IMR-90 (cell line): ENCODE results near the gene TNFRSF21. TPM values are rescaled to one million over a fixed set of nuclear protein-coding genes. Genes with fewer than 3 reads are reported as not detected.

Source experiments
- ATAC-seq: fragments of 200-7000 bp; cut with Tn5 transposase; 2 replicates; pipeline ENCODE4 v1.9.1; 2020; ENCODE audit warnings: low read depth, mild to moderate bottlenecking, moderate library complexity
- BruUV-seq: library from RNA; stranded (reverse); fragments of 400-500 nt; replicated peaks from 2 replicates; lab custom pipeline; 2021; lab: Mats Ljungman, UMichigan
- CTCF ChIA-PET: fragments of 300-600 bp; formaldehyde crosslinking; extraction: SDS; loops from one replicate; lab custom pipeline; 2021; ENCODE audit warnings: antibody characterized with exemption; lab: Yijun Ruan, JAX
- POLR2A ChIA-PET: fragments of 300-600 bp; sonication (Branson Sonifier 250); formaldehyde crosslinking; loops from one replicate; lab custom pipeline; 2022; ENCODE audit warnings: antibody characterized with exemption; ENCODE audit not compliant: unreplicated experiment; lab: Charles Lee
- DNase-seq: peaks from one replicate; pipeline ENCODE4 v3.0.0; 2013
- H2AFZ ChIP-seq: replicated peaks from 2 replicates; pipeline ENCODE3; 2013; ENCODE audit warnings: low read length, mild to moderate bottlenecking; ENCODE audit not compliant: poor library complexity
- H2AK5ac ChIP-seq: 2 replicates; pipeline ENCODE4 v1.6.1; 2013; ENCODE audit warnings: low read depth, low read length, inconsistent platforms
- H2AK9ac ChIP-seq: replicated peaks from 2 replicates; pipeline ENCODE3; 2013; ENCODE audit warnings: mild to moderate bottlenecking, low read depth, low read length, moderate library complexity; ENCODE audit not compliant: poor library complexity
- H2BK120ac ChIP-seq: 2 replicates; pipeline ENCODE4 v1.6.1; 2013; ENCODE audit warnings: low read depth, low read length, inconsistent platforms
- H2BK15ac ChIP-seq: 3 replicates; pipeline ENCODE4 v1.6.1; 2013; ENCODE audit warnings: low read depth, low read length, inconsistent platforms
- H2BK20ac ChIP-seq: 2 replicates; pipeline ENCODE4 v1.6.1; 2013; ENCODE audit warnings: low read depth, mild to moderate bottlenecking, inconsistent platforms, low read length, moderate library complexity
- H2BK5ac ChIP-seq: 2 replicates; pipeline ENCODE4 v1.6.1; 2013; ENCODE audit warnings: mild to moderate bottlenecking, low read depth, low read length, inconsistent platforms; ENCODE audit not compliant: poor library complexity, severe bottlenecking
- H3K14ac ChIP-seq: replicated peaks from 2 replicates; pipeline ENCODE4 v1.6.1; 2013; ENCODE audit warnings: low read depth, low read length, inconsistent platforms
- H3K18ac ChIP-seq: 2 replicates; pipeline ENCODE4 v1.6.1; 2013; ENCODE audit warnings: low read depth, low read length, control low read depth
- H3K23ac ChIP-seq: 2 replicates; pipeline ENCODE4 v1.6.1; 2013; ENCODE audit warnings: low read depth, low read length, inconsistent platforms
- H3K27ac ChIP-seq: 2 replicates; pipeline ENCODE4 v1.5.1; 2013; ENCODE audit warnings: mild to moderate bottlenecking, control low read depth, low read length; ENCODE audit not compliant: insufficient read depth
- H3K27me3 ChIP-seq: 2 replicates; pipeline ENCODE4 v1.6.1; 2013; ENCODE audit warnings: low read length; ENCODE audit not compliant: control insufficient read depth, insufficient read depth
- H3K36me3 ChIP-seq: 2 replicates; pipeline ENCODE4 v1.6.1; 2013; ENCODE audit warnings: low read length, mixed read lengths; ENCODE audit not compliant: control insufficient read depth, insufficient read depth
- H3K4ac ChIP-seq: 2 replicates; pipeline ENCODE4 v1.6.1; 2013; ENCODE audit warnings: low read depth, low read length, inconsistent platforms
- H3K4me1 ChIP-seq: 2 replicates; pipeline ENCODE4 v1.6.1; 2013; ENCODE audit warnings: low read length, mixed read lengths; ENCODE audit not compliant: control insufficient read depth, insufficient read depth
- H3K4me2 ChIP-seq: 2 replicates; pipeline ENCODE4 v1.6.1; 2013; ENCODE audit warnings: low read depth, mild to moderate bottlenecking, control low read depth, low read length, moderate library complexity
- H3K4me3 ChIP-seq: 2 replicates; pipeline ENCODE4 v1.5.1; 2013; ENCODE audit warnings: low read depth, mild to moderate bottlenecking, control low read depth, low read length, moderate library complexity; ENCODE audit not compliant: insufficient read depth
- H3K56ac ChIP-seq: 2 replicates; pipeline ENCODE4 v1.6.1; 2013; ENCODE audit warnings: low read length, inconsistent platforms; ENCODE audit not compliant: insufficient read depth; ENCODE audit errors: extremely low read depth
- H3K79me1 ChIP-seq, 2 experiments: 2 replicates each; pipeline ENCODE4 v1.6.1; 2013; ENCODE audit warnings: low read length in 2 of 2, inconsistent platforms in 1 of 2, low read depth in 1 of 2
- H3K9ac ChIP-seq: 2 replicates; pipeline ENCODE4 v1.6.1; 2013; ENCODE audit warnings: low read depth, low read length, control low read depth
- H3K9me1 ChIP-seq: 2 replicates; pipeline ENCODE4 v1.6.1; 2013; ENCODE audit warnings: low read length, inconsistent platforms; ENCODE audit not compliant: insufficient read depth
- H3K9me3 ChIP-seq: 2 replicates; pipeline ENCODE4 v1.6.1; 2013; ENCODE audit warnings: low read length; ENCODE audit not compliant: control insufficient read depth, insufficient read depth
- H4K20me1 ChIP-seq: 2 replicates; pipeline ENCODE4 v1.6.1; 2013; ENCODE audit warnings: low read length, inconsistent platforms; ENCODE audit not compliant: insufficient read depth
- H4K5ac ChIP-seq: 2 replicates; pipeline ENCODE4 v1.6.1; 2013; ENCODE audit warnings: mild to moderate bottlenecking, low read depth, low read length, control low read depth
- H4K8ac ChIP-seq, 2 experiments: 2 replicates each; pipeline ENCODE4 v1.6.1; 2013; ENCODE audit warnings: low read depth in 2 of 2, low read length in 2 of 2, control low read depth in 1 of 2, inconsistent platforms in 1 of 2
- H4K91ac ChIP-seq: 2 replicates; pipeline ENCODE4 v1.6.1; 2013; ENCODE audit warnings: low read depth, low read length, inconsistent platforms; ENCODE audit not compliant: insufficient read depth
- BHLHE40 ChIP-seq: fragments of 150-350 bp; IDR thresholded peaks from 2 replicates; pipeline ENCODE4 v1.6.1; 2016; ENCODE audit warnings: mild to moderate bottlenecking, low read depth, low read length
- CHD1 ChIP-seq: IDR thresholded peaks from 2 replicates; pipeline ENCODE4 v1.6.1; 2012; ENCODE audit warnings: low read depth, low read length, improper control_type of control experiment
- MAFK ChIP-seq: IDR thresholded peaks from 2 replicates; pipeline ENCODE4 v1.6.1; 2012; ENCODE audit warnings: low read depth, low read length, improper control_type of control experiment
- MAZ ChIP-seq: IDR thresholded peaks from 2 replicates; pipeline ENCODE4 v1.6.1; 2012; ENCODE audit warnings: low read depth, mild to moderate bottlenecking, low read length, improper control_type of control experiment, moderate library complexity, borderline replicate concordance
- NFE2L2 ChIP-seq: fragments of 150-350 bp; IDR thresholded peaks from 2 replicates; pipeline ENCODE4 v1.6.1; 2016; ENCODE audit warnings: low read depth, mild to moderate bottlenecking, low read length
- RAD21 ChIP-seq: IDR thresholded peaks from 2 replicates; pipeline ENCODE4 v1.6.1; 2012; ENCODE audit warnings: low read length, improper control_type of control experiment
- RCOR1 ChIP-seq: IDR thresholded peaks from 2 replicates; pipeline ENCODE4 v1.6.1; 2012; ENCODE audit warnings: mild to moderate bottlenecking, low read length, improper control_type of control experiment; ENCODE audit not compliant: insufficient replicate concordance
- RFX5 ChIP-seq: IDR thresholded peaks from 2 replicates; pipeline ENCODE4 v1.8.0; 2012; ENCODE audit warnings: low read depth, mild to moderate bottlenecking, low read length, moderate library complexity
- SMC3 ChIP-seq: fragments of 150-350 bp; IDR thresholded peaks from 2 replicates; pipeline ENCODE4 v1.6.1; 2016; ENCODE audit warnings: low read depth, mild to moderate bottlenecking, antibody characterized with exemption, low read length, moderate library complexity
- WGBS, 2 experiments: methylation state at CpG; one replicate each; pipeline versions ENCODE4 v1.1.5 to v1.1.7; 2013; ENCODE audit warnings: missing lambda C conversion rate in 2 of 2; ENCODE audit not compliant: insufficient read length in 1 of 2; ENCODE audit errors: extremely low coverage in 2 of 2; 5-methylcytosine and 5-hydroxymethylcytosine counted together
- dilution Hi-C: fragments of 300-500 bp; cut with HindIII; formaldehyde crosslinking; loops from one replicate; pipeline ENCODE4 v1.14.3; 2018; ENCODE audit warnings: low sequenced_read_pairs; ENCODE audit not compliant: unreplicated experiment
- in situ Hi-C: fragments of 300-500 bp; cut with MboI; formaldehyde crosslinking; loops from 3 replicates; pipeline ENCODE4 v1.14.3; 2019; ENCODE audit warnings: low sequenced_read_pairs, inconsistent platforms, mixed read lengths
- intact Hi-C: fragments of 100-400 bp; cut with micrococcal nuclease; formaldehyde crosslinking; loops from 2 replicates; pipeline ENCODE4 v1.10.0; 2022
- polyA plus RNA-seq, 3 experiments: library from polyadenylated mRNA; depleted of rRNA; stranded (reverse); fragments of >200 nt; gene quantifications; 2 replicates each; pipeline ENCODE4 v1.2.3, GENCODE V29; 2012; ENCODE audit warnings: low replicate concordance in 1 of 3
- total RNA-seq: library from RNA; depleted of rRNA; stranded (reverse); fragments of >200 nt; gene quantifications from 2 replicates; pipeline ENCODE4 v1.2.3, GENCODE V29; 2012
- TF ChIP-seq, protein P1 (sequence below): conservative IDR thresholded peaks from 2 replicates; pipeline ENCODE4 v1.5.1; 2012; ENCODE audit warnings: mild to moderate bottlenecking, low read depth, low read length, improper control_type of control experiment
- TF ChIP-seq, protein P2 (sequence below): fragments of 150-350 bp; IDR thresholded peaks from 2 replicates; pipeline ENCODE4 v1.6.1; 2016; ENCODE audit warnings: low read depth, mild to moderate bottlenecking, low read length, moderate library complexity, borderline replicate concordance

Gene TNFRSF21
- total and polyA plus RNA-seq, 2 of the 4 experiments (the other 2 are of a cell fraction): 2.9 to 6.9 TPM

DNA sequence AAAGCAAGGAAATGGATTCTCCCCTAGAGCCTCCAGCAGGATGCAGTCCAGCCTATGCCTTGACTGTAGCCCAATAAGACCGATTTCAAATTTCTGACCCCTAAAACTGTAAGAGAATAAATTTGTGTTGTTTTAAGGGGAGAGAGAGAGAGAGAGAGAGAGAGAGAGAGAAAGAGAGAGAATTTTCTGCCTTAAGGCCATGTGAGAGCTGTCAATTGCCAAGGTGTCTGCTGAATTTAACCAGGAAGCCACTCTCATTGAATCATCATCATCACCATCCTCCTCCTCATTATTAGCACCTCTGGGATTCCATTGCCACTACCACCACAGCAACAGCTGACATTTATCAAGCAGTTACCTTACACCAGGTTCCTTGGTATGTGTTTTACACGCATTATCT, 27.8 kb upstream of the TNFRSF21 start:
- ATAC-seq (no peak), DNase-seq (no peak)
- H2BK15ac ChIP-seq: no peak overlapping the region
- H3K9me3 ChIP-seq: no peaks in the 10 kb centered on the region
- H3K27me3 ChIP-seq: peaks cover 2% of the 10 kb centered on the region
- H4K5ac ChIP-seq: no peak overlapping the region
- intact Hi-C loops: no loop called here
- no peak overlapping the region for H2AK9ac ChIP-seq
- H3K56ac ChIP-seq: no peak overlapping the region
- H3K18ac ChIP-seq: no peak overlapping the region
- H2BK20ac ChIP-seq: no peak overlapping the region
- no peak overlapping the region for H3K27ac ChIP-seq
- no peaks in the 10 kb centered on the region for H3K4me1 ChIP-seq
- no peak overlapping the region for H3K9ac ChIP-seq
- no peaks in the 10 kb centered on the region for H3K9me1 ChIP-seq
- no peak overlapping the region for H4K8ac ChIP-seq
- H2BK120ac ChIP-seq: no peak overlapping the region
- TF ChIP-seq RCOR1 (no peak), RAD21 (no peak), MAZ (no peak), NFE2L2 (no peak), MAFK (no peak), CHD1 (no peak), RFX5 (no peak), BHLHE40 (no peak), SMC3 (no peak)
- TF ChIP-seq, protein P1, sequence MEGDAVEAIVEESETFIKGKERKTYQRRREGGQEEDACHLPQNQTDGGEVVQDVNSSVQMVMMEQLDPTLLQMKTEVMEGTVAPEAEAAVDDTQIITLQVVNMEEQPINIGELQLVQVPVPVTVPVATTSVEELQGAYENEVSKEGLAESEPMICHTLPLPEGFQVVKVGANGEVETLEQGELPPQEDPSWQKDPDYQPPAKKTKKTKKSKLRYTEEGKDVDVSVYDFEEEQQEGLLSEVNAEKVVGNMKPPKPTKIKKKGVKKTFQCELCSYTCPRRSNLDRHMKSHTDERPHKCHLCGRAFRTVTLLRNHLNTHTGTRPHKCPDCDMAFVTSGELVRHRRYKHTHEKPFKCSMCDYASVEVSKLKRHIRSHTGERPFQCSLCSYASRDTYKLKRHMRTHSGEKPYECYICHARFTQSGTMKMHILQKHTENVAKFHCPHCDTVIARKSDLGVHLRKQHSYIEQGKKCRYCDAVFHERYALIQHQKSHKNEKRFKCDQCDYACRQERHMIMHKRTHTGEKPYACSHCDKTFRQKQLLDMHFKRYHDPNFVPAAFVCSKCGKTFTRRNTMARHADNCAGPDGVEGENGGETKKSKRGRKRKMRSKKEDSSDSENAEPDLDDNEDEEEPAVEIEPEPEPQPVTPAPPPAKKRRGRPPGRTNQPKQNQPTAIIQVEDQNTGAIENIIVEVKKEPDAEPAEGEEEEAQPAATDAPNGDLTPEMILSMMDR: no peak
- TF ChIP-seq, protein P2, sequence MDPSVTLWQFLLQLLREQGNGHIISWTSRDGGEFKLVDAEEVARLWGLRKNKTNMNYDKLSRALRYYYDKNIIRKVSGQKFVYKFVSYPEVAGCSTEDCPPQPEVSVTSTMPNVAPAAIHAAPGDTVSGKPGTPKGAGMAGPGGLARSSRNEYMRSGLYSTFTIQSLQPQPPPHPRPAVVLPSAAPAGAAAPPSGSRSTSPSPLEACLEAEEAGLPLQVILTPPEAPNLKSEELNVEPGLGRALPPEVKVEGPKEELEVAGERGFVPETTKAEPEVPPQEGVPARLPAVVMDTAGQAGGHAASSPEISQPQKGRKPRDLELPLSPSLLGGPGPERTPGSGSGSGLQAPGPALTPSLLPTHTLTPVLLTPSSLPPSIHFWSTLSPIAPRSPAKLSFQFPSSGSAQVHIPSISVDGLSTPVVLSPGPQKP: no peak
- no peak overlapping the region for H3K14ac ChIP-seq
- no peak overlapping the region for H3K4me2 ChIP-seq
- no peak overlapping the region for H2AK5ac ChIP-seq
- ChIA-PET CTCF (interaction anchor here (0.6 kb wide), 1 partner anchor 11 kb away, joined by 3 read pairs; no protein-coding TSS in a partner anchor), POLR2A (no interaction called here)
- no peaks in the 10 kb centered on the region for H4K20me1 ChIP-seq
- no peak overlapping the region for H2BK5ac ChIP-seq
- H3K4me3 ChIP-seq: no peak overlapping the region
- no TSS peak for BruUV-seq
- H3K79me1 ChIP-seq: no peaks in the 10 kb centered on the region
- dilution Hi-C loops: no loop called here
- no peak overlapping the region for H2AFZ ChIP-seq
- no peak overlapping the region for H4K91ac ChIP-seq
- no peak overlapping the region for H3K23ac ChIP-seq
- H3K36me3 ChIP-seq: no peaks in the 10 kb centered on the region
- no CpG with 5 or more reads among the region's 2 CpGs for WGBS, 2 experiments
- in situ Hi-C loops: no loop called here
- H3K4ac ChIP-seq: no peak overlapping the region
